Liver (tissue), 3 donors: ENCODE measurements around the gene CPA1.

ENCODE experiments used
- ATF3 ChIP-seq: IDR thresholded peaks from 2 replicates; pipeline ENCODE4 v1.6.1; 2016; ENCODE audit warnings: antibody characterized with exemption
- GABPA ChIP-seq, 2 donors: IDR thresholded peaks in 1 of 2; conservative IDR thresholded peaks in 1 of 2; 2 replicates each; pipeline ENCODE4 v1.6.1; 2016; ENCODE audit warnings: antibody characterized with exemption in 2 of 2, mild to moderate bottlenecking in 1 of 2, moderate library complexity in 1 of 2
- JUND ChIP-seq, 2 donors: IDR thresholded peaks; 2 replicates each; pipeline ENCODE4 v1.6.1; 2016; ENCODE audit warnings: antibody characterized with exemption in 2 of 2
- MAX ChIP-seq: IDR thresholded peaks from 2 replicates; pipeline ENCODE4 v1.6.1; 2016; ENCODE audit warnings: antibody characterized with exemption
- NR2F2 ChIP-seq: IDR thresholded peaks from 2 replicates; pipeline ENCODE4 v1.6.1; 2016; ENCODE audit warnings: antibody characterized with exemption
- RAD21 ChIP-seq, 2 donors: IDR thresholded peaks; 2 replicates each; pipeline ENCODE4 v1.6.1; 2016; ENCODE audit warnings: antibody characterized with exemption in 2 of 2, mild to moderate bottlenecking in 2 of 2
- SP1 ChIP-seq: IDR thresholded peaks from 2 replicates; pipeline ENCODE4 v1.6.1; 2018; ENCODE audit warnings: antibody characterized with exemption, mild to moderate bottlenecking
- TAF1 ChIP-seq: conservative IDR thresholded peaks from 2 replicates; pipeline ENCODE4 v1.6.1; 2016; ENCODE audit warnings: antibody characterized with exemption, mild to moderate bottlenecking
- ZBTB33 ChIP-seq: IDR thresholded peaks from 2 replicates; pipeline ENCODE4 v1.6.1; 2016; ENCODE audit warnings: antibody characterized with exemption
- TF ChIP-seq, protein P1 (sequence below): fragments of 150-350 bp; IDR thresholded peaks from 2 replicates; pipeline ENCODE4 v1.5.1; 2017; ENCODE audit warnings: improper control_type of control experiment, low read depth, low read length; ENCODE audit not compliant: missing input control
- donor health status: healthy.
- donor health status: healthy.

- TF ChIP-seq, protein P1, sequence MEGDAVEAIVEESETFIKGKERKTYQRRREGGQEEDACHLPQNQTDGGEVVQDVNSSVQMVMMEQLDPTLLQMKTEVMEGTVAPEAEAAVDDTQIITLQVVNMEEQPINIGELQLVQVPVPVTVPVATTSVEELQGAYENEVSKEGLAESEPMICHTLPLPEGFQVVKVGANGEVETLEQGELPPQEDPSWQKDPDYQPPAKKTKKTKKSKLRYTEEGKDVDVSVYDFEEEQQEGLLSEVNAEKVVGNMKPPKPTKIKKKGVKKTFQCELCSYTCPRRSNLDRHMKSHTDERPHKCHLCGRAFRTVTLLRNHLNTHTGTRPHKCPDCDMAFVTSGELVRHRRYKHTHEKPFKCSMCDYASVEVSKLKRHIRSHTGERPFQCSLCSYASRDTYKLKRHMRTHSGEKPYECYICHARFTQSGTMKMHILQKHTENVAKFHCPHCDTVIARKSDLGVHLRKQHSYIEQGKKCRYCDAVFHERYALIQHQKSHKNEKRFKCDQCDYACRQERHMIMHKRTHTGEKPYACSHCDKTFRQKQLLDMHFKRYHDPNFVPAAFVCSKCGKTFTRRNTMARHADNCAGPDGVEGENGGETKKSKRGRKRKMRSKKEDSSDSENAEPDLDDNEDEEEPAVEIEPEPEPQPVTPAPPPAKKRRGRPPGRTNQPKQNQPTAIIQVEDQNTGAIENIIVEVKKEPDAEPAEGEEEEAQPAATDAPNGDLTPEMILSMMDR: no peak
- no peak for TF ChIP-seq ZBTB33
- TF ChIP-seq RAD21 (IDR thresholded peaks at IDR 0.05): no peak
- TF ChIP-seq NR2F2: no peak
- TF ChIP-seq SP1: no peak
- no peak for TF ChIP-seq JUND (IDR thresholded peaks at IDR 0.05)
- no peak for TF ChIP-seq TAF1
- no peak for TF ChIP-seq MAX
- no peak for TF ChIP-seq GABPA (IDR thresholded peaks at IDR 0.05 in 1 of 2, conservative IDR thresholded peaks at IDR 0.05 in 1 of 2)
- TF ChIP-seq ATF3: no peak
These were observed 1.4 kb downstream of the CPA1 start for GRCh38 chr7:130381468-130382312.
